Measurements from ENCODE around the gene DDX39A. TPM values are rescaled to one million over a fixed set of nuclear protein-coding genes. Genes with fewer than 3 reads are reported as not detected.

Gene DDX39A
- total RNA-seq, 1 experiment from 2014 or later = 117 TPM

DNA sequence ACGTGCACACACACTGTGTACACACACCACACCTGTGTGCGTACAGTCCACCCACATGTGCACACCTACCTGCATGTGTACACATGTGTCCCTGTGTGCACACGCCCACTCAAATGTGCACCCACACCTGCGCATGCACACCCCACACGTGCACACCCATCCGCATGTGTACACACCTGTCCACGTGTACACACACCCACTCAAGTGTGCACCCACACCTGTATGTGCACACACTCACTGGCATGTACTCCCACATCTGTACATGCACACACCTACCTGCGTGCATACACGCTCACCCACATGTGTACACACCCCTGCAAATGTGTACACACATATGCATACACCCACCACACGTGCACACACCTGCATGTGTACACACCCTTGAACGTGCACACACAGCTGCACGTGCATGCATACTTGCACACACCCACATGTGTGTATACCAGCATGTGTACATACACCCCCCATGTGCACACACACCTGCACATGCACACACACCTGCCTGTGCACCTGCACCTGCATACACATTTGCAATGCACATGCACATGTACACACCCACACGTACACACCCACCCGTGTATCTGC, 24.6 kb upstream of the DDX39A start:
- TF ChIP-seq SIN3A (IDR thresholded peaks at IDR 0.05; ENCODE audit: borderline replicate concordance, insufficient read depth, low read depth, low read length) (no peak), TCF7L2 (IDR thresholded peaks at IDR 0.05; ENCODE audit: low read depth, low read length) (no peak), POLR2AphosphoS5 (IDR thresholded peaks at IDR 0.05; ENCODE audit: low read depth, low read length) (no peak)
- TF ChIP-seq, protein P1, sequence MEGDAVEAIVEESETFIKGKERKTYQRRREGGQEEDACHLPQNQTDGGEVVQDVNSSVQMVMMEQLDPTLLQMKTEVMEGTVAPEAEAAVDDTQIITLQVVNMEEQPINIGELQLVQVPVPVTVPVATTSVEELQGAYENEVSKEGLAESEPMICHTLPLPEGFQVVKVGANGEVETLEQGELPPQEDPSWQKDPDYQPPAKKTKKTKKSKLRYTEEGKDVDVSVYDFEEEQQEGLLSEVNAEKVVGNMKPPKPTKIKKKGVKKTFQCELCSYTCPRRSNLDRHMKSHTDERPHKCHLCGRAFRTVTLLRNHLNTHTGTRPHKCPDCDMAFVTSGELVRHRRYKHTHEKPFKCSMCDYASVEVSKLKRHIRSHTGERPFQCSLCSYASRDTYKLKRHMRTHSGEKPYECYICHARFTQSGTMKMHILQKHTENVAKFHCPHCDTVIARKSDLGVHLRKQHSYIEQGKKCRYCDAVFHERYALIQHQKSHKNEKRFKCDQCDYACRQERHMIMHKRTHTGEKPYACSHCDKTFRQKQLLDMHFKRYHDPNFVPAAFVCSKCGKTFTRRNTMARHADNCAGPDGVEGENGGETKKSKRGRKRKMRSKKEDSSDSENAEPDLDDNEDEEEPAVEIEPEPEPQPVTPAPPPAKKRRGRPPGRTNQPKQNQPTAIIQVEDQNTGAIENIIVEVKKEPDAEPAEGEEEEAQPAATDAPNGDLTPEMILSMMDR (IDR thresholded peaks at IDR 0.05) = no peak
- TF ChIP-seq, protein P2, sequence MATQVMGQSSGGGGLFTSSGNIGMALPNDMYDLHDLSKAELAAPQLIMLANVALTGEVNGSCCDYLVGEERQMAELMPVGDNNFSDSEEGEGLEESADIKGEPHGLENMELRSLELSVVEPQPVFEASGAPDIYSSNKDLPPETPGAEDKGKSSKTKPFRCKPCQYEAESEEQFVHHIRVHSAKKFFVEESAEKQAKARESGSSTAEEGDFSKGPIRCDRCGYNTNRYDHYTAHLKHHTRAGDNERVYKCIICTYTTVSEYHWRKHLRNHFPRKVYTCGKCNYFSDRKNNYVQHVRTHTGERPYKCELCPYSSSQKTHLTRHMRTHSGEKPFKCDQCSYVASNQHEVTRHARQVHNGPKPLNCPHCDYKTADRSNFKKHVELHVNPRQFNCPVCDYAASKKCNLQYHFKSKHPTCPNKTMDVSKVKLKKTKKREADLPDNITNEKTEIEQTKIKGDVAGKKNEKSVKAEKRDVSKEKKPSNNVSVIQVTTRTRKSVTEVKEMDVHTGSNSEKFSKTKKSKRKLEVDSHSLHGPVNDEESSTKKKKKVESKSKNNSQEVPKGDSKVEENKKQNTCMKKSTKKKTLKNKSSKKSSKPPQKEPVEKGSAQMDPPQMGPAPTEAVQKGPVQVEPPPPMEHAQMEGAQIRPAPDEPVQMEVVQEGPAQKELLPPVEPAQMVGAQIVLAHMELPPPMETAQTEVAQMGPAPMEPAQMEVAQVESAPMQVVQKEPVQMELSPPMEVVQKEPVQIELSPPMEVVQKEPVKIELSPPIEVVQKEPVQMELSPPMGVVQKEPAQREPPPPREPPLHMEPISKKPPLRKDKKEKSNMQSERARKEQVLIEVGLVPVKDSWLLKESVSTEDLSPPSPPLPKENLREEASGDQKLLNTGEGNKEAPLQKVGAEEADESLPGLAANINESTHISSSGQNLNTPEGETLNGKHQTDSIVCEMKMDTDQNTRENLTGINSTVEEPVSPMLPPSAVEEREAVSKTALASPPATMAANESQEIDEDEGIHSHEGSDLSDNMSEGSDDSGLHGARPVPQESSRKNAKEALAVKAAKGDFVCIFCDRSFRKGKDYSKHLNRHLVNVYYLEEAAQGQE (IDR thresholded peaks at IDR 0.05; ENCODE audit: insufficient read depth in 1 of 2, low read depth in 2 of 2, low read length in 1 of 2) = no peak
- ATAC-seq (no peak), DNase-seq (ENCODE audit: low read depth, low spot score) (no peak)
- intact Hi-C loops (cut with micrococcal nuclease; ENCODE audit: unreplicated experiment) (no loop called here), in situ Hi-C loops (cut with HindIII; ENCODE audit: low pct_unique_long_range_greater_than_20kb, low sequenced_read_pairs) (no loop called here)
- Histone ChIP-seq H3K4me1 (ENCODE audit: control insufficient read depth, insufficient read depth, low read length) (no peaks in the 10 kb centered on the region), H3K9me3 (ENCODE audit: control insufficient read depth, insufficient read depth, low read depth, low read length) (no peaks in the 10 kb centered on the region), H3K27ac (ENCODE audit: low read length) (no peak overlapping the region), H3K36me3 (ENCODE audit: control insufficient read depth, insufficient read depth, low read length) (peaks cover 3% of the 10 kb centered on the region; the same call in 1 of the 2 replicates), H3K4me3 (ENCODE audit: low read depth in 2 of 2, low read length in 2 of 2) (no peak overlapping the region), H3K27me3 (ENCODE audit: control insufficient read depth, insufficient read depth, low read length) (no peaks in the 10 kb centered on the region)
- BruUV-seq (replicated peaks) = no TSS peak
- ChIA-PET POLR2A (no interaction called here), CTCF (no interaction called here)

DNA sequence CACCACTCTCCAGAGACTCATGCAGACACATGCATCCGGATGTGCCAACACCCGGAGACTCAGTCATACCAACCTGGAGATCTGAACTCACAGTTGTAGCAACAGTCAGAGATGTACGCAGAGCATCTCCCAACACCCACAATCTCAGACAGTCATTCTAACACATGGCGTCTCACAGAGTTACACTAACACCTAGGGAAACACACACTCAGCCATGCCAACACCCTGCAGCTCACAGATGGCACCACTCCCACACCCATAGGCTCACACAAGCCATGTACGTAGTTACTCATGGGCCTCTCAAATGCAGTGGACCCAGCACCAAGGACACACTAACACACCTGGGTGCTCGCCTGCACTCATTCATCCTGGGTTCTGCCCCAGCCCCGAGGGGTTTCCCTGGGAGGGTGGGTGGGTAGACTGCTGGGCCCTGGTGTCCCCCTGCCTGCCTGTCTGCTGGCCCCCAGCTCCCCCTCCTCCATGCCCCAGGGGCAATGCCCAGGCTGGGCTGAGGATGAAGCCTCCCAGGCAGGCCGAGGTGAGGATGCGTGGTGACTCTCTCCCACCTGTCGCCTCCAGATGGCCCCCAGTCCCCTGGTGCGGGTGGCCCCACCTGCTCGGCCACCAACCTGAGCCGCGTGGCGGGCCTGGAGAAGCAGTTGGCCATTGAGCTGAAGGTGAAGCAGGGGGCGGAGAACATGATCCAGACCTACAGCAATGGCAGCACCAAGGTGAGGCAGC, 23.9 kb upstream of the DDX39A start:
- no peak for DNase-seq (ENCODE audit: low read depth, low spot score)
- TF ChIP-seq SIN3A (IDR thresholded peaks at IDR 0.05; ENCODE audit: borderline replicate concordance, insufficient read depth, low read depth, low read length) (no peak), TCF7L2 (IDR thresholded peaks at IDR 0.05; ENCODE audit: low read depth, low read length) (no peak), POLR2AphosphoS5 (IDR thresholded peaks at IDR 0.05; ENCODE audit: low read depth, low read length) (no peak)
- TF ChIP-seq, protein P2 (IDR thresholded peaks at IDR 0.05; ENCODE audit: insufficient read depth in 1 of 2, low read depth in 2 of 2, low read length in 1 of 2) = no peak
- TF ChIP-seq, protein P1 (IDR thresholded peaks at IDR 0.05) = no peak
- no peak for ATAC-seq
- no peaks in the 10 kb centered on the region for H3K4me1 ChIP-seq (ENCODE audit: control insufficient read depth, insufficient read depth, low read length)
- no peaks in the 10 kb centered on the region for H3K9me3 ChIP-seq (ENCODE audit: control insufficient read depth, insufficient read depth, low read depth, low read length)
- H3K4me3 ChIP-seq (ENCODE audit: low read depth in 2 of 2, low read length in 2 of 2) = no peak overlapping the region
- peaks cover 3% of the 10 kb centered on the region; the same call in 1 of the 2 replicates for H3K36me3 ChIP-seq (ENCODE audit: control insufficient read depth, insufficient read depth, low read length)
- intact Hi-C loops (cut with micrococcal nuclease; ENCODE audit: unreplicated experiment) (no loop called here), in situ Hi-C loops (cut with HindIII; ENCODE audit: low pct_unique_long_range_greater_than_20kb, low sequenced_read_pairs) (no loop called here)
- no TSS peak for BruUV-seq (replicated peaks)
- H3K27me3 ChIP-seq (ENCODE audit: control insufficient read depth, insufficient read depth, low read length) = no peaks in the 10 kb centered on the region
- ChIA-PET POLR2A (no interaction called here), CTCF (no interaction called here)
- H3K27ac ChIP-seq (ENCODE audit: low read length) = no peak overlapping the region

Data from Panc1 (cell line).